Measurements from ENCODE around the gene GABRG3. TPM values are rescaled to one million over a fixed set of nuclear protein-coding genes. Genes with fewer than 3 reads are reported as not detected.

The GABRG3 gene
- total and polyA plus RNA-seq, 2 of the 4 experiments (the other 2 are of a cell fraction) = not detected

- ATAC-seq (ENCODE audit: low read depth) (no peak), DNase-seq (no peak)
- ChIA-PET CTCF (no interaction called here), POLR2A (ENCODE audit: unreplicated experiment) (no interaction called here)
- no CpG with 5 or more reads among the region's 4 CpGs for WGBS, 2 experiments (ENCODE audit: extremely low coverage in 2 of 2, insufficient read length in 1 of 2)
- H3K23ac ChIP-seq (ENCODE audit: low read depth, low read length) = no peak overlapping the region
- intact Hi-C loops (cut with micrococcal nuclease) (no loop called here), dilution Hi-C loops (cut with HindIII; ENCODE audit: low sequenced_read_pairs, unreplicated experiment) (no loop called here), in situ Hi-C loops (cut with MboI; ENCODE audit: low sequenced_read_pairs) (no loop called here)
- H4K5ac ChIP-seq (ENCODE audit: low read depth, low read length) = no peak overlapping the region
- no peak overlapping the region for H2BK5ac ChIP-seq (ENCODE audit: low read depth, low read length, poor library complexity, severe bottlenecking)
- H3K9me1 ChIP-seq (ENCODE audit: insufficient read depth, low read length) = no peaks in the 10 kb centered on the region
- no peaks in the 10 kb centered on the region for H4K20me1 ChIP-seq (ENCODE audit: insufficient read depth, low read length)
- no peaks in the 10 kb centered on the region for H3K4me1 ChIP-seq (ENCODE audit: control insufficient read depth, insufficient read depth, low read length)
- no peak overlapping the region for H3K4me3 ChIP-seq (ENCODE audit: insufficient read depth, low read depth, low read length)
- TF ChIP-seq MXI1 (IDR thresholded peaks at IDR 0.05; ENCODE audit: borderline replicate concordance, low read depth, low read length) (no peak), SMC3 (IDR thresholded peaks at IDR 0.05; ENCODE audit: low read depth, low read length) (no peak), CTCF (conservative IDR thresholded peaks at IDR 0.05; ENCODE audit: low read depth, low read length) (no peak), RFX5 (IDR thresholded peaks at IDR 0.05; ENCODE audit: low read depth, low read length) (no peak), POLR2A (IDR thresholded peaks at IDR 0.05; ENCODE audit: low read depth, low read length) (no peak), RCOR1 (IDR thresholded peaks at IDR 0.05; ENCODE audit: insufficient replicate concordance, low read length) (no peak), ELK1 (IDR thresholded peaks at IDR 0.05; ENCODE audit: borderline replicate concordance, low read depth, low read length) (no peak), BHLHE40 (IDR thresholded peaks at IDR 0.05; ENCODE audit: low read depth, low read length) (no peak), NFE2L2 (IDR thresholded peaks at IDR 0.05; ENCODE audit: low read depth, low read length) (no peak), RAD21 (IDR thresholded peaks at IDR 0.05; ENCODE audit: low read length) (no peak), CHD1 (IDR thresholded peaks at IDR 0.05; ENCODE audit: low read depth, low read length) (no peak)
- no peak overlapping the region for H4K91ac ChIP-seq (ENCODE audit: insufficient read depth, low read depth, low read length)
- no peak overlapping the region for H3K4me2 ChIP-seq (ENCODE audit: low read depth, low read length)
- H2AFZ ChIP-seq (replicated peaks; ENCODE audit: low read length, poor library complexity) = no peak overlapping the region
- no peak overlapping the region for H3K14ac ChIP-seq (replicated peaks; ENCODE audit: low read depth, low read length)
- H3K9me3 ChIP-seq (ENCODE audit: control insufficient read depth, insufficient read depth, low read length) = peaks cover 10% of the 10 kb centered on the region; the same call in 1 of the 2 replicates
- H2AK5ac ChIP-seq (ENCODE audit: low read depth, low read length) = no peak overlapping the region
- H2AK9ac ChIP-seq (replicated peaks; ENCODE audit: low read depth, low read length, poor library complexity) = no peak overlapping the region
- no peak overlapping the region for H3K18ac ChIP-seq (ENCODE audit: low read depth, low read length)
- BruUV-seq (replicated peaks) = no TSS peak
- no peak overlapping the region for H3K9ac ChIP-seq (ENCODE audit: low read depth, low read length)
- H3K4ac ChIP-seq (ENCODE audit: low read depth, low read length) = no peak overlapping the region
- no peaks in the 10 kb centered on the region for H3K36me3 ChIP-seq (ENCODE audit: control insufficient read depth, insufficient read depth, low read length)
- no peak overlapping the region for H3K27ac ChIP-seq (ENCODE audit: insufficient read depth, low read length)
- H2BK20ac ChIP-seq (ENCODE audit: low read depth, low read length) = no peak overlapping the region
- no peaks in the 10 kb centered on the region for H3K79me1 ChIP-seq (ENCODE audit: low read depth in 1 of 2, low read length in 2 of 2)
- H2BK120ac ChIP-seq (ENCODE audit: low read depth, low read length) = no peak overlapping the region
- H4K8ac ChIP-seq (ENCODE audit: low read depth in 2 of 2, low read length in 2 of 2) = no peak overlapping the region
- no peak overlapping the region for H3K56ac ChIP-seq (ENCODE audit: extremely low read depth, insufficient read depth, low read length)
- no peaks in the 10 kb centered on the region for H3K27me3 ChIP-seq (ENCODE audit: control insufficient read depth, insufficient read depth, low read length)
- no peak overlapping the region for H2BK15ac ChIP-seq (ENCODE audit: low read depth, low read length)
Observed at GRCh38 chr15:26985050-26985449, 14.1 kb downstream of the GABRG3 start.

All from IMR-90 (cell line).